LNCAP (cell line): ENCODE results near the gene CHD9.

Experiments
- TF ChIP-seq, protein P1 (sequence below): fragments of 450-650 bp; IDR thresholded peaks from 2 replicates; pipeline ENCODE4 v1.5.1; 2017; ENCODE audit warnings: mild to moderate bottlenecking

The CHD9 gene

DNA sequence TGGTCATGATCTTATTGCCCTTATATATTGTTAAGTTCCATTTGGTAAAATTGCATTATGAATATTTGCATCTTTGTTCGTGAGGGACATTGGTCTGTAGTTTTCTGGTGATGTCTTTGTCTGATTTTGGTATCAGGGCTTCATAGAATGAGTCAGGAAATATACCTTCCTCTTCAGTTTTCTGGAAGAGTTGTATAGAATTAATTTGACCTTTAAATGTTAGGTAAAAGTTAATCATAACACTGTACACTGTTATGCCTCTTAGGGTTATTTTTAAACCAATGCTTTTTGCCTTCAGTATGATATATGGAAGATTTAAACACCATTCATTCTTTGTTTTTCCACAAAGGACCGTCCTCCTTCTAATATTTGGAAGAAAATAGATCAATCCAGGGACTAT lies 180.0 kb downstream of the CHD9 start:
- TF ChIP-seq, protein P1, sequence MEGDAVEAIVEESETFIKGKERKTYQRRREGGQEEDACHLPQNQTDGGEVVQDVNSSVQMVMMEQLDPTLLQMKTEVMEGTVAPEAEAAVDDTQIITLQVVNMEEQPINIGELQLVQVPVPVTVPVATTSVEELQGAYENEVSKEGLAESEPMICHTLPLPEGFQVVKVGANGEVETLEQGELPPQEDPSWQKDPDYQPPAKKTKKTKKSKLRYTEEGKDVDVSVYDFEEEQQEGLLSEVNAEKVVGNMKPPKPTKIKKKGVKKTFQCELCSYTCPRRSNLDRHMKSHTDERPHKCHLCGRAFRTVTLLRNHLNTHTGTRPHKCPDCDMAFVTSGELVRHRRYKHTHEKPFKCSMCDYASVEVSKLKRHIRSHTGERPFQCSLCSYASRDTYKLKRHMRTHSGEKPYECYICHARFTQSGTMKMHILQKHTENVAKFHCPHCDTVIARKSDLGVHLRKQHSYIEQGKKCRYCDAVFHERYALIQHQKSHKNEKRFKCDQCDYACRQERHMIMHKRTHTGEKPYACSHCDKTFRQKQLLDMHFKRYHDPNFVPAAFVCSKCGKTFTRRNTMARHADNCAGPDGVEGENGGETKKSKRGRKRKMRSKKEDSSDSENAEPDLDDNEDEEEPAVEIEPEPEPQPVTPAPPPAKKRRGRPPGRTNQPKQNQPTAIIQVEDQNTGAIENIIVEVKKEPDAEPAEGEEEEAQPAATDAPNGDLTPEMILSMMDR, result no peak

DNA sequence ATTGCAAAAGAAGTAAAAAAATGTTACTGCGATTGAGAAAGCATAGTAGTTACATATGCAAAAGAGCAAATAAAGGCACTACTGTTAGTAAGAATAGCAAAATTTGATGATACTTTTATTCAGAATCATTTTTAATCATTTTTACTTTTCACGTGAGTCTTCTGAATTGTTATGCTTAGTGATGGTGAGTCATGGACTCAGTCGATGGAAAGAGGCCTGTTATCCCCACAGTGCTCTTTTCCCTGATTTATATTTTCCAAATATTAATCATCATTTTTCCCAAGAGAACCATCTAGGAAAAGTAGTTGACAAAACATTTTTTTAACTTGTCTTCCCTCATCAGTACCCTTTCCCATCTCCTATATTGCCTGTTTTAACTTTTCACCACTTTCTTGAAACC lies 181.1 kb downstream of the CHD9 start:
- TF ChIP-seq, protein P1, result no peak

DNA sequence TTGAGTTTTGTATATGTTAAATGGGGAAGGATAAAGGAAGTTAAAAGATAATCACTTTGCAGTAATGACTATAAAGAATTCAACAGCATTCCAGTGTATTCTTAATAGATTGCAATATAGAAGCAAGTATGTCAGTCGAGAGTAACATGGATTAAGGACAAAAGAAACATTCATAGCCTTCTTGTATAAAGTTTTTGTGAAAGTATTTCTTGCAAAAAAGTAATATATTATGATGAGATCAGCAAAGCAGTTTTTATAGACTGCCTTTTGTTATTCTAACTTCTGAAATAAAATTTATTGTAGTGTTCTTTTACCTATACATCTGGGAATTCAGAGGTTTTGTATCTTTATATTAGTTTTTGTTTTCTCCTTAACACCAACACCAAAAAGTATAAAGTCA lies 194.5 kb downstream of the CHD9 start:
- TF ChIP-seq, protein P1, result no peak

DNA sequence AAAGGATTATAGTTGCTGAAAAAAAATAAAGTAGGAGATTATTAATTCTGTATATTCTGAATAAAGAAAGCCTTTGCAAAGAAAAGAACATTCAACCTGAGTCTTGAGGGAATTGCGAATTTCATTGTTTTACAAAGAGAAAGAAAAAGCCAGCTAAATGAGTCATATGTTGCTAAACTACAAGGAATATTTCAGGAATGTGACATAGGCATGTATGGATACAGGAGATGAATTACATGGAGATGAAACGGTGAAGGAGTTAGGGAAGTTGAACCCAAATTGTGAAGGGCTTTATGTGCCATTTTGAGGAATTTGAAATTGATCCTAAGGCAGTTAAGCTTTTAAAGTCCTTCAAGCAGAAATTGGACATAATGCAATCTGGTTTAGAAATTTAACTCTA lies 202.2 kb downstream of the CHD9 start:
- TF ChIP-seq, protein P1, result no peak

DNA sequence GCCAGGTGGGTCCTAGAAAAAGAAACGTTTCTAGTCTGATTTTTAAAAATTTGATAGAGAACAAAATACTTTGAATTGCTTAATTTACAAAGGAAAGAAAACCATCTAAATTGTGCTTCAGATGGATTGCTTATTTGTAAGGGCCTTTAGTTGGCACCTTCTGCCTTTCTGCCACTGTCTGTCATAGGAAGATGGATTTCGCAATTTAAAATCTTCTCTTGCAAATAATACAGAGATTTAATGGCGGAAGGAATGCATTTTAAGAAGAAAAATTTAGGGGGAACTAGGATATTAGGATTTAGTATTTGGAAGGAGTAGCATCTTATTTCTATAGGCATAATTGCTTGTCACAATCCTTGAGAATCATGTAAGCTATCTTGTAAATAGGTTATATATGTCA lies 204.0 kb downstream of the CHD9 start:
- TF ChIP-seq, protein P1, result no peak

DNA sequence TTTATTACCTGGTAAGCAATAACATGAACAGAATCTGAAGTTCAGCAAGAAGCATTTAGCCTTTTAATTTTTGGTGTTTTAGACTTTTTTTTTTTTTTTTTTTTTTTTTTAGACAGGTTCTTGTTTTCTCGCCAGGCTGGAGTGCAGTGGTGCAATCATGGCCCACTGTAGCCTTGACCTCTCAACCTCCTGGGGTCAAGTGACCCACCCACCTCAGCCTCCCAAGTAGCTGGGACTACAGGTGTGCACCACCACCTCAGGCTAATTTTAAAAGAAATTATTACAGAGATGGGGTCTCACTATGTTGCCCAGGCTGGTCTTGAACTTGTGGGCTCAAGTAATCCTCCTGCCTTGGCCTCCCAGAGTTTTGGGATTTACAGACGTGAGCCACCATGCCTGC lies 206.5 kb downstream of the CHD9 start:
- TF ChIP-seq, protein P1, result no peak

DNA sequence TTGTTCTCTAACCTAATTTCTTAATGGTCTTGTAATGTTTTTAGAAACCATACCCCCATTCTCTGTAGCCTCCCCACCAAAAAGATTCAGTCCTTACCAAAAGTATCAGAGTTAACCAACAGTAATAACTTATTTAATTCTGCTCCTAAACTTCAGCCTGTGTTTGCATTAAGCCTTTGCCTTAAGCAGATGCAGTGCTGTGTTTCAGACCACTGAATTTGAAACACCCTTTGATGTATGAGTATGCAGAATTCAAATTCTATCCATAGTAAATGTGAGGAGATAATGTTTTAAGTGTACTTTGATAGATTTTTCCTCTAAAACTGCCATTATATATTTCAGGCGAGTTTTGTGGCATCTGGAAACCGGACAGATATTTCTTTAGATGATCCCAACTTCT lies 207.9 kb downstream of the CHD9 start:
- TF ChIP-seq, protein P1, result no peak

DNA sequence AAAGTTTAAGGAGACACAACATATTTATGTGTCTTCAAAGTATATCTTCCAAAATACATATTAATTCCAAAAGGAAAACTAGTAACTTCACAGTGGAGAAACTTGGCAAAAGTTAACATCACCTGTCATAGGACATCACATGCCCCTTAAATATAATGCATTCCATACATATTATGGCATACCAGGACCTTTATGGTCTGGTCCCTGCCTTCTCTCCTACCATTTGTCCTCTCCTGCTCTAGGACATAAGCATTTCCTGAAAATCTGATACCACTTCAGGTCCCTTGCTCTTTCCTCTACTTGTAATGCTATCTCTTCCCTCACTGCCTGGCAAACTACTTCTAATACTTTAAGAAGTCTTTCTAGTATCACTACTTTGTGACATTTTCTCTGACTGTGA lies 211.4 kb downstream of the CHD9 start:
- TF ChIP-seq, protein P1, result no peak
